Thyroid gland (tissue), 4 donors: ENCODE results near the gene DAPK1.

ENCODE experiments used
- CTCF ChIP-seq, 6 experiments: fragments of 200-600 bp in 3 of 6; fragments of 450-650 bp in 3 of 6; sonication (generic) in 3 of 6; IDR thresholded peaks; one replicate each; pipeline ENCODE4 v1.5.1; 2016 to 2019; ENCODE audit warnings: antibody characterized with exemption in 6 of 6, mild to moderate bottlenecking in 2 of 6, inconsistent platforms in 1 of 6, moderate library complexity in 1 of 6
- POLR2A ChIP-seq, 2 donors: fragments of 450-650 bp; IDR thresholded peaks; one replicate each; pipeline ENCODE4 v1.6.1; 2017; ENCODE audit warnings: antibody characterized with exemption in 2 of 2, mild to moderate bottlenecking in 2 of 2, moderate library complexity in 1 of 2

GRCh38 chr9:87742813-87743428, 245.3 kb downstream of the DAPK1 start:
- TF ChIP-seq POLR2A (IDR thresholded peaks at IDR 0.05) (no peak), CTCF (IDR thresholded peaks at IDR 0.05) (no peak)
